ENCODE measurements around the gene LDLRAD4.

GRCh38 chr18:13454363-13455150 lies 236.0 kb downstream of the LDLRAD4 start:
- TF ChIP-seq POLR2A (IDR thresholded peaks at IDR 0.05; ENCODE audit: low read depth, low read length) (no peak), POLR2AphosphoS5 (IDR thresholded peaks at IDR 0.05; ENCODE audit: low read depth, low read length) (no peak), TAF1 (IDR thresholded peaks at IDR 0.05; ENCODE audit: low read depth, low read length) (no peak), SPI1 (IDR thresholded peaks at IDR 0.05; ENCODE audit: low read depth, low read length) (no peak), PAX5 (IDR thresholded peaks at IDR 0.05; ENCODE audit: insufficient read depth, low read length, severe bottlenecking) (no peak)

Data from GM12891 (cell line).